Liver (tissue), 3 donors: ENCODE measurements around the gene CALY.

ENCODE experiments used
- FOXA2 ChIP-seq: IDR thresholded peaks from 2 replicates; pipeline ENCODE4 v1.6.1; 2016; ENCODE audit warnings: antibody characterized with exemption
- RXRA ChIP-seq, 2 donors: IDR thresholded peaks; 2 replicates each; pipeline ENCODE4 v1.6.1; 2017 to 2018; ENCODE audit warnings: antibody characterized with exemption in 2 of 2, mild to moderate bottlenecking in 1 of 2
- TF ChIP-seq, protein P1 (sequence below): fragments of 150-350 bp; IDR thresholded peaks from 2 replicates; pipeline ENCODE4 v1.5.1; 2017; ENCODE audit warnings: improper control_type of control experiment, low read depth, low read length; ENCODE audit not compliant: missing input control
- TF ChIP-seq, protein P2 (sequence below): IDR thresholded peaks from 2 replicates; pipeline ENCODE4 v1.6.1; 2016; ENCODE audit warnings: antibody characterized with exemption, mild to moderate bottlenecking
- donor health status: healthy.
- donor health status: healthy.

DNA sequence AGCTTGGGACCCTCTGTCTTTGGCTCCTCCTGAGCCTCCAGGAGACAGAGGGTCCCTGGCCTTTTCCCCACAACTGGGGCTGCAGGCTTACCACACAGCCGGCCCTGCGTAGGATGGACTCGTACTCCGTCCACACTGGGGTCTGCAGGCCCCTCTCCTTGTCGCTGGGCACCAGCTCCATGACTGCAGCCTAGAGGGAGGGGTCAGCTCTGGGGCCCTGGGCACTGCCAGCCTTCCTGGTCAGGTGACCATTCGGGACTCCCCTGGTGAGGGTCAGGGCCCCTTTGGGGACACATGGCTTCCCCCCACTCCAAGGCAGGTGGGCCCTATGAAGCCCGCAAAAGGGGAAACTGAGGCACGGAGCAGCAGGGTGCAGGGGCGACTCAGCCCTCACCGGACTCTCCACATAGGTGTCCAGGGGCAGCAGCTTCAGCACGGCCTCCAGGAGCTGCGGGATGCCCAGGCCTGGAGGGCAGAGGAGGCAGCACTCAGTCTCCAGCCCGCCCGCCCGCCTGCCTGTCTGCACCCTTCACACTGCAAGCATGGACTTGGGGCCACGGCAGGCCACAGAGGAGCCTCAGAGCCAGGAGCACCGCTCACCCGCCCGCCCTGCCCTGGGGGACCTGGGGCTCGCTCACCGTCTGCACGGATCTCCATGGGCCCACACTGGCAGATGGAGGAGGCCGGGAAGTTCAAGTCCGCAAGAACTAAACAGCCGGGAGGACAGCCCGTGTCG, 20.0 kb upstream of the CALY start:
- TF ChIP-seq, protein P1, sequence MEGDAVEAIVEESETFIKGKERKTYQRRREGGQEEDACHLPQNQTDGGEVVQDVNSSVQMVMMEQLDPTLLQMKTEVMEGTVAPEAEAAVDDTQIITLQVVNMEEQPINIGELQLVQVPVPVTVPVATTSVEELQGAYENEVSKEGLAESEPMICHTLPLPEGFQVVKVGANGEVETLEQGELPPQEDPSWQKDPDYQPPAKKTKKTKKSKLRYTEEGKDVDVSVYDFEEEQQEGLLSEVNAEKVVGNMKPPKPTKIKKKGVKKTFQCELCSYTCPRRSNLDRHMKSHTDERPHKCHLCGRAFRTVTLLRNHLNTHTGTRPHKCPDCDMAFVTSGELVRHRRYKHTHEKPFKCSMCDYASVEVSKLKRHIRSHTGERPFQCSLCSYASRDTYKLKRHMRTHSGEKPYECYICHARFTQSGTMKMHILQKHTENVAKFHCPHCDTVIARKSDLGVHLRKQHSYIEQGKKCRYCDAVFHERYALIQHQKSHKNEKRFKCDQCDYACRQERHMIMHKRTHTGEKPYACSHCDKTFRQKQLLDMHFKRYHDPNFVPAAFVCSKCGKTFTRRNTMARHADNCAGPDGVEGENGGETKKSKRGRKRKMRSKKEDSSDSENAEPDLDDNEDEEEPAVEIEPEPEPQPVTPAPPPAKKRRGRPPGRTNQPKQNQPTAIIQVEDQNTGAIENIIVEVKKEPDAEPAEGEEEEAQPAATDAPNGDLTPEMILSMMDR = no peak
- TF ChIP-seq RXRA (IDR thresholded peaks at IDR 0.05) (no peak), FOXA2 (no peak)
- TF ChIP-seq, protein P2, sequence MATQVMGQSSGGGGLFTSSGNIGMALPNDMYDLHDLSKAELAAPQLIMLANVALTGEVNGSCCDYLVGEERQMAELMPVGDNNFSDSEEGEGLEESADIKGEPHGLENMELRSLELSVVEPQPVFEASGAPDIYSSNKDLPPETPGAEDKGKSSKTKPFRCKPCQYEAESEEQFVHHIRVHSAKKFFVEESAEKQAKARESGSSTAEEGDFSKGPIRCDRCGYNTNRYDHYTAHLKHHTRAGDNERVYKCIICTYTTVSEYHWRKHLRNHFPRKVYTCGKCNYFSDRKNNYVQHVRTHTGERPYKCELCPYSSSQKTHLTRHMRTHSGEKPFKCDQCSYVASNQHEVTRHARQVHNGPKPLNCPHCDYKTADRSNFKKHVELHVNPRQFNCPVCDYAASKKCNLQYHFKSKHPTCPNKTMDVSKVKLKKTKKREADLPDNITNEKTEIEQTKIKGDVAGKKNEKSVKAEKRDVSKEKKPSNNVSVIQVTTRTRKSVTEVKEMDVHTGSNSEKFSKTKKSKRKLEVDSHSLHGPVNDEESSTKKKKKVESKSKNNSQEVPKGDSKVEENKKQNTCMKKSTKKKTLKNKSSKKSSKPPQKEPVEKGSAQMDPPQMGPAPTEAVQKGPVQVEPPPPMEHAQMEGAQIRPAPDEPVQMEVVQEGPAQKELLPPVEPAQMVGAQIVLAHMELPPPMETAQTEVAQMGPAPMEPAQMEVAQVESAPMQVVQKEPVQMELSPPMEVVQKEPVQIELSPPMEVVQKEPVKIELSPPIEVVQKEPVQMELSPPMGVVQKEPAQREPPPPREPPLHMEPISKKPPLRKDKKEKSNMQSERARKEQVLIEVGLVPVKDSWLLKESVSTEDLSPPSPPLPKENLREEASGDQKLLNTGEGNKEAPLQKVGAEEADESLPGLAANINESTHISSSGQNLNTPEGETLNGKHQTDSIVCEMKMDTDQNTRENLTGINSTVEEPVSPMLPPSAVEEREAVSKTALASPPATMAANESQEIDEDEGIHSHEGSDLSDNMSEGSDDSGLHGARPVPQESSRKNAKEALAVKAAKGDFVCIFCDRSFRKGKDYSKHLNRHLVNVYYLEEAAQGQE = no peak
